Nucleus accumbens (tissue), 56 donors: ENCODE results near the gene ZNF205.

Source experiments
- DNase-seq, 56 donors: peaks; one replicate each; lab custom pipeline; 2025; lab: John Stamatoyannopoulos, UW

ZNF205 gene

GRCh38 chr16:3145151-3145550, 32.8 kb downstream of the ZNF205 start:
- no peak for DNase-seq

GRCh38 chr16:3145660-3146059, 33.3 kb downstream of the ZNF205 start:
- no peak for DNase-seq

- DNase-seq = no peak
Measured at GRCh38 chr16:3147046-3147756, 34.8 kb downstream of the ZNF205 start.

- DNase-seq = no peak
Measured at GRCh38 chr16:3147757-3148104, 35.3 kb downstream of the ZNF205 start.

- no peak for DNase-seq
Measured at GRCh38 chr16:3148256-3149192, 36.1 kb downstream of the ZNF205 start.

GRCh38 chr16:3149193-3149530, 36.8 kb downstream of the ZNF205 start:
- DNase-seq = no peak

- peak in 47 of 56 donors; percentile 13 to 77 (median 44) for DNase-seq
Measured at GRCh38 chr16:3149630-3150345, 37.4 kb downstream of the ZNF205 start.

- peak in 55 of 56 donors; percentile 52 to 97 (median 86) for DNase-seq
Measured at GRCh38 chr16:3150346-3151218, 38.2 kb downstream of the ZNF205 start.

GRCh38 chr16:3152027-3152276, 39.6 kb downstream of the ZNF205 start:
- peak in 2 of 56 donors; percentile 16 to 30 for DNase-seq

- peak in 53 of 56 donors; percentile 20 to 88 (median 73) for DNase-seq
Measured at GRCh38 chr16:3152277-3152990, 40.0 kb downstream of the ZNF205 start.

GRCh38 chr16:3152991-3153368, 40.6 kb downstream of the ZNF205 start:
- no peak for DNase-seq

GRCh38 chr16:3155181-3155580, 42.8 kb downstream of the ZNF205 start:
- DNase-seq = no peak

GRCh38 chr16:3155972-3156371, 43.6 kb downstream of the ZNF205 start:
- no peak for DNase-seq

GRCh38 chr16:3157229-3158025, 45.0 kb downstream of the ZNF205 start:
- peak in 22 of 56 donors; percentile 0 to 63 (median 24) for DNase-seq

GRCh38 chr16:3158026-3158509, 45.7 kb downstream of the ZNF205 start:
- DNase-seq = peak in 1 of 56 donors; percentile 6

GRCh38 chr16:3158510-3159314, 46.3 kb downstream of the ZNF205 start:
- DNase-seq = peak in 35 of 56 donors; percentile 4 to 68 (median 28)

GRCh38 chr16:3161235-3162018, 49.0 kb downstream of the ZNF205 start:
- DNase-seq = no peak
